GM10847 (cell line): ENCODE measurements around the gene FCHO1.

ENCODE experiments used
- POLR2A ChIP-seq: IDR thresholded peaks from 2 replicates; pipeline ENCODE4 v1.6.1; 2011; ENCODE audit not compliant: insufficient read length; ENCODE audit errors: extremely low read depth

Gene FCHO1

DNA sequence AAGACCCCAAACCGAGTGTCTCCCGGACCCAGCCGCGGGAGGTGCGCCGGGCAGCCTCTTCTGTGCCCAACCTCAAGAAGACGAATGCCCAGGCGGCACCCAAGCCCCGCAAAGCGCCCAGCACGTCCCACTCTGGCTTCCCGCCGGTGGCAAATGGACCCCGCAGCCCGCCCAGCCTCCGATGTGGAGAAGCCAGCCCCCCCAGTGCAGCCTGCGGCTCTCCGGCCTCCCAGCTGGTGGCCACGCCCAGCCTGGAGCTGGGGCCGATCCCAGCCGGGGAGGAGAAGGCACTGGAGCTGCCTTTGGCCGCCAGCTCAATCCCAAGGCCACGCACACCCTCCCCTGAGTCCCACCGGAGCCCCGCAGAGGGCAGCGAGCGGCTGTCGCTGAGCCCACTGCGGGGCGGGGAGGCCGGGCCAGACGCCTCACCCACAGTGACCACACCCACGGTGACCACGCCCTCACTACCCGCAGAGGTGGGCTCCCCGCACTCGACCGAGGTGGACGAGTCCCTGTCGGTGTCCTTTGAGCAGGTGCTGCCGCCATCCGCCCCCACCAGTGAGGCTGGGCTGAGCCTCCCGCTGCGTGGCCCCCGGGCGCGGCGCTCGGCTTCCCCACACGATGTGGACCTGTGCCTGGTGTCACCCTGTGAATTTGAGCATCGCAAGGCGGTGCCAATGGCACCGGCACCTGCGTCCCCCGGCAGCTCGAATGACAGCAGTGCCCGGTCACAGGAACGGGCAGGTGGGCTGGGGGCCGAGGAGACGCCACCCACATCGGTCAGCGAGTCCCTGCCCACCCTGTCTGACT, 24.1 kb upstream of the FCHO1 start:
- TF ChIP-seq POLR2A: no peak

DNA sequence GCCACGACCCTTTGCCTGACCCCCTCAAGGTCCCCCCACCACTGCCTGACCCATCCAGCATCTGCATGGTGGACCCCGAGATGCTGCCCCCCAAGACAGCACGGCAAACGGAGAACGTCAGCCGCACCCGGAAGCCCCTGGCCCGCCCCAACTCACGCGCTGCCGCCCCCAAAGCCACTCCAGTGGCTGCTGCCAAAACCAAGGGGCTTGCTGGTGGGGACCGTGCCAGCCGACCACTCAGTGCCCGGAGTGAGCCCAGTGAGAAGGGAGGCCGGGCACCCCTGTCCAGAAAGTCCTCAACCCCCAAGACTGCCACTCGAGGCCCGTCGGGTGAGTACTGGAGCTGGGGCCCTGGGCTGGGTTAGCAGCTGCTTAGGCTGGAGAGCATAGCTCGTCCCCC, 23.4 kb upstream of the FCHO1 start:
- TF ChIP-seq POLR2A: no peak

DNA sequence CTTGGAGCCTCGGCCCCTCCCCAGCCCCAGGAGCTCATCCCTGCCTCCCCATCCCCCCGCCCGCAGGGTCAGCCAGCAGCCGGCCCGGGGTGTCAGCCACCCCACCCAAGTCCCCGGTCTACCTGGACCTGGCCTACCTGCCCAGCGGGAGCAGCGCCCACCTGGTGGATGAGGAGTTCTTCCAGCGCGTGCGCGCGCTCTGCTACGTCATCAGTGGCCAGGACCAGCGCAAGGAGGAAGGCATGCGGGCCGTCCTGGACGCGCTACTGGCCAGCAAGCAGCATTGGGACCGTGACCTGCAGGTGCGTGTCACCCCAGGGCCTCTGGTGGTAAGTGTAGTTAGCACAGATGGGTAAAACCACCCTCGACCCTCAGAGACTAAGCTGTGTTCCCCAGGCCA, 18.1 kb upstream of the FCHO1 start:
- no peak for TF ChIP-seq POLR2A

DNA sequence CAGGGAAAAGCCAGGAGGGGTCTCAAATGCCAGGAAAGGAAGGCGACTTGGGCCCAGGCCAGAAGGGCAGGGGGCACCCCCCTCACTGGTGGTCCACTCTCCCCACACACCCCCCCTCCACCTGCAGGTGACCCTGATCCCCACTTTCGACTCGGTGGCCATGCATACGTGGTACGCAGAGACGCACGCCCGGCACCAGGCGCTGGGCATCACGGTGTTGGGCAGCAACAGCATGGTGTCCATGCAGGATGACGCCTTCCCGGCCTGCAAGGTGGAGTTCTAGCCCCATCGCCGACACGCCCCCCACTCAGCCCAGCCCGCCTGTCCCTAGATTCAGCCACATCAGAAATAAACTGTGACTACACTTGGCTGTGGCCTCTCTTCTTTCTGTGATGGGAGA, 17.1 kb upstream of the FCHO1 start:
- no peak for TF ChIP-seq POLR2A

DNA sequence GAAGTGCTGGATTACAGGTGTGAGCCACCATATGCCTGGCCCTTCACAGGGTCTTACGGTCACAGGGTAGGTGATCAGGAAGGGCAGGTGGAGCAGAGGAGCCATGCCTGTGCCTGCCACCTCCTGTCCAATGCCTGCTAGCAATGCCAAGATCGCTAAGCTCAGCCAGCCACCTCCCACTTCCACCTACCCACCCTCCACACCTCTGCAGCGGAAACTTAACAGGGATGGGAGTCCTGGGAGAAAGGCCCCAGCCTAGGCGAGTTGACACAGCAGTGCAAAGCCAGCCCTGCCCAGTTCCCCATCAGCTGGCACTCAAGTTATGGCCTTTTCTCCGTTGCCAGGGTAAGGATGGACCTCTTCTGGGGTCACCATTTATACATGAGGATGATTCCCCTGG, 15.9 kb upstream of the FCHO1 start:
- no peak for TF ChIP-seq POLR2A

DNA sequence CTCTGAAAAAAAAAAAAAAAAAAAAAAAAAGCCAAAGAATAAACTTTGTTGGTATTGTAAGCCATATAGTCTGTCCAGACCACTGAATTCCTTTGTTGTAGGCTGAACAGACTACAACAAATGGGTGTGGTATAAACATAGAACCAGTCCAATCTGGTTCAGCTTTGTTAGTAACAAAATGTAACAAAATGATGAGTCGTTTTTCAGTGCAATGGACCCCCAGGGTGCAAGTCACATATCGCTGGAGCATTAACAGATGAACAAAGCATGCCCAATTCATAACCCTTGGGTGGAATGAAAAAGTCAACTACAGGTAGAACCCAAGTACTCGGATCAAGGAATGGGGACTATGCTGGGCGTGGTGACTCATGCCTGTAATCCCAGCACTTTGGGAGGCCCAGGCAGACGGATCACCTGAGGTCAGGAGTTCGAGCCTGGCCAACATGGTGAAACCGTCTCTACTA, 13.6 kb upstream of the FCHO1 start:
- no peak for TF ChIP-seq POLR2A

DNA sequence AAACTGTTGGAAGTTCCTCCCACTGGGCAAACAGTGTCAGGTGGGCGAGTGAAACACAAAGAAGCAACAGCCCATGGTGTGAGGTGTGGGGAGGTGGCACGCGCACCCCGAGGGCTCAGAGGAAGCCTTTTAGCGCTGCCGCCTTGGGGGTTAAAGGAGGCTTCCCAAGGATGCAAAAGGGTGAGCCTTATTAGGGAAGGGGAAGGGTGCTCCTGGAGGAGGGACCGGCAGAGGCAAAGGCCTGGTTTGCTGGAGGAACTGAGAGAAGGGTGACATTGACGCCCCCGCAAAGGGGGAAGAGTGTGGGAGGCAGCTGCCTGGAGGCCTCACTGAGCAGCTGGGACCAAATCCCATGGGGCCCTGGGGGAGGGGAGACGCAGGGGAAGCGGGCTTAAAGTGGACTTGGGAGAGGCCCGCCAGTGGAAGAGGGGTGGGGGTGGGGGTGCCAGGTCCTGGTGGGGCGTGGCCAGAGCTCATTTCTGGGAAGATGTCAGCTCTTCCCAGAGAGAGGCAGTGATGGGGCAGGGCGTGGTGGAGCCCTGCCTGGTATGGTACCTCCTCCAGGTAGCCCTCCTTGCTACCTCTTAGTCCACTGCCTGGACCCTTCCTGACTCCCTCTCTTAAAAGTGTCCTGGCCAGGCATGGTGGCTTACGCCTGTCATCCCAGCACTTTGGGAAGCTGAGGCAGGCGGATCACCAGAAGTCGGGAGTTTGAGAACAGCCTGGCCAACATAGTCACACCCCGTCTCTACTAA, 12.0 kb upstream of the FCHO1 start:
- no peak for TF ChIP-seq POLR2A

DNA sequence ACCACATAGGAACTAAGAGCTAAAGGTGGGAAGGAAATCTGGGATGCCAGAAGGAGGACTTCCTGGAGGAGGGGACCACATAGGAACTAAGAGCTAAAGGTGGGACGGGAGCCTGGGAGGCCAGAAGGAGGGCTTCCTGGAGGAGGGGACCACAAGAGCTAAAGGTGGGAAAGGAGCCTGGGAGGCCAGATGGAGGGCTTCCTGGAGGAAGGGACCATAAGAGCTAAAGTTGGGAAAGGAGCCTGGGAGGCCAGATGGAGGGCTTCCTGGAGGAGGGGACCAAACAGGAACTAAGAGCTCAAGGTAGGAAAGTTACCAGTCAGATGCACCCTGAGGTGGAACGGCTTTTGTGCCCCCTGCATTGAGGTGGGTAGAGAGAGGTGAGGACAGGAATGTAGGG, 9.8 kb upstream of the FCHO1 start:
- TF ChIP-seq POLR2A: no peak

DNA sequence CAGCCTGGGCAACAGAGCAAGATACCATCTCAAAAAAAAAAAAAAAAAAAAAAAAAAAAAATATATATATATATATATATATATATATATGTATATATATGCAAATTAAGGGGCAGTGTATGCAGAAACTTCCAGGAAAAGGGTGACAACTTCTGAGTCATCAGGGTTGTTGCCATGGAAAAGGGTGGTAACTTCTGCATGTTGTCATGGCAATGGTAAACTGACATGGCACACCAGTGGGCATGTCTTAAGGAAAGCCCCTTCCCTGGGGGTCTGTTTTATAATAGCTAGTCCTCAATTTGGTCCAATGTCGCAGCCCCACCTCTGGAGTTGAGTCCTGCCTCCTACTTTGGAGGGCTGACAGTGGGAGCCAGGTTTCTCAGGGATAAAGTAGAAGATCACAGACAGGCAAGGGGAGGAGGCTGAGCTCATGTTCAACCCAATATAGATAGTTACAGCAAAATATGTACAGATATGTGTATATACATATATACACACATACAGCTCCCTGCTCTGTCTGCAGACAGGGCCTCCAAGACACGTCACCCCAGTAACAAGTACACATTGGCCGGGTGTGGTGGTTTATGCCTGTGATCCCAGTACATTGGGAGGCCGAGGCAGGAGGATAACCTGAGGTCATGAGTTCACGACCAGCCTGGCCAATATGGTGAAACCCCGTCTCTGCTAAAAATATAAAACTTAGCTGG, 7.2 kb upstream of the FCHO1 start:
- no peak for TF ChIP-seq POLR2A

DNA sequence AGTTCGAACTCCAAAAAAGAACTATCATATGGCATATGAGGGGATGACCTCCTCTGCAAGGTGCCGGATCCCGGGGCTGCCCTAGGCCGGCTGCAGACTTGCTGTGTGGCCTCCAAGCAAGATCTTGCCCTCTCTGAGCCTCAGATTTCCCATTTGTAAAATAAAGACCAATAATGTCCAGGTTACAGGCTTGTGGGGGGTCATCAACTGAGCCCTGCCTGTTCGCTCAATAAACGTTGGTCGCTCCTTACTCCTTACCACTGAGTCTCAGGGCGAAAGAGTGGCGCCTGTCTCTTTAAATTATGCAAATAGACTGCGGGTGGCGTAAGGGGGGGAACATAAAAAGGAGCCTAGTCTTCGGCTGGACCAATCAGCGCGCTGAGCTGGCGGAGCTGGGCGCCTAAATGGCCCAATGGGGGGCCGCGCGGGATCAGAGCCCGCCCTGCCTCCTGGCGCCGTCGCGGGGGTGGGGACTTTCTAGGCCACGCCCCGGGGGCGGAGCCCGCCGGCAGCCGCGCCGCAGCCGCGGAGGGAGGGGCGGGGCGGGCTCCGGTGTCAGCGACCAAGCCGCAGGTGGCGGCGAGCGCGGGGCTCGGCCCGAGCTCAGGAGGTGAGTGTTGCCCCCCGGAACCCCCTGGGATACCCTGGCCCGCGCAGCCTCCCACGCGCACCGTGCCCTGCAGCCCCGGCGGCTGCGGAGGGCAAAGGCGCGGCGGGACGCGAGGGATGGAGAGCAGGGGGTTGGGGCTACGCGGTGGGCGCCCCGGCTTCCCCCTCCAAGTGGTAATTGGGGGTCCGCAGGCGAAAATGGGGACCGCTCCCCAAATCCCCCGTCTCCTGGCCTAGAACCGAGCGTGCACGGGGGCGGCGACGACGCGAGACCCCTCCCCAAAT, 3.8 kb upstream of the FCHO1 start:
- no peak for TF ChIP-seq POLR2A

DNA sequence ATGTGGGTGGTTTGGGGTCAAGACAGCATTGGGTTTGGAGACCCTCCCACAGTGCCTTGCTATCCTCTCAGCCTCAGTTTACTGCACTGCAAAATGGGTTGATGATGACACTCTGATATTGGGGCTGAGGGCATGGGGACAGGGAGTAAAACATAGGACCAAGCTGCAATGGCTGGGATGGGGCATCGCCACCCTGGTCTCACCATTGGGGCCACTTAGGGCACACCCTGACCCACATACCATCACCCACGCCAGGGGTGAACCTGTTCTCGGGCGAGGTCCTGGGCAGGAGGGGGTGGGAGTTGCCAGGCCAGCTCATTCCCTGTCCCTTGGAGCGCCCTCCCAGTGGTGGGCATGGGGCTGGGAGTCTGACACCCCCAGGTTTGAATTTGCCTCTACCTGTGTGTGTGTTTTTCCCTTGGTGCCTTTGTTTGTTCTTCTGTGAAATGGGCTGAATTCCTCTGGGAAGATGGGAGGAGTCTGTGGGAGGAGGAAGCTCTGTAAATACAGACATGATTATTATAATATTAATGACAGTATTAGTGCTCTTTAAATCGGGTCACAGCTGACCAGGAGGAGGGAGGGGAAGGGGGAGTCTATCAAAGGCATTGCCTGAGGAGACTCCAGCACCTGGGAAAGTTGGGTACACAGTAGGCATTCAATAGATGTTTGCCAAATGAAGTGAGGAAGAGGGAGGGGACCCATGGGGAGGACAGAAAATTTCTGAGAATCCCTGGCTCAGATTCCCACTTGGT, 2.2 kb upstream of the FCHO1 start:
- TF ChIP-seq POLR2A: no peak

DNA sequence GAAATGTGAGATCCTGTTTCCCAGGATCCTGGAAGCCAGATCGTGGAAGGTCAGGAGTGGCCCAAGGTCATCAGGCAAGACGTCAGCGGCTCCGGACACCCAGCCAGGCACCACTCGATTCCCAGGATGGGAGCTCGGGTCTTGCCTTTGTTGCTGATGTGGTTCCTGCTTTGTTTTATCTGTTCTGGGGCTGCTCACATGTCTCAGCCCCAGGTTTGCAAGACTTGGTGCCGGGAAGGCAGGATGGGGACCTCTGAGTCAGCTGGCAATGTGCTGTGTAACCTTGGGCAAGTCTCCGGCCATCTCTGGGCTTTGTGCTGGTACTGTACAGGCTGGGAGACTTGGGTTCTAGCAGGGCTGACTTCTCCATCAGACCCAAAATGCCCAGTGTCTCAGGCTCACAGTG, 1.4 kb upstream of the FCHO1 start:
- no peak for TF ChIP-seq POLR2A

DNA sequence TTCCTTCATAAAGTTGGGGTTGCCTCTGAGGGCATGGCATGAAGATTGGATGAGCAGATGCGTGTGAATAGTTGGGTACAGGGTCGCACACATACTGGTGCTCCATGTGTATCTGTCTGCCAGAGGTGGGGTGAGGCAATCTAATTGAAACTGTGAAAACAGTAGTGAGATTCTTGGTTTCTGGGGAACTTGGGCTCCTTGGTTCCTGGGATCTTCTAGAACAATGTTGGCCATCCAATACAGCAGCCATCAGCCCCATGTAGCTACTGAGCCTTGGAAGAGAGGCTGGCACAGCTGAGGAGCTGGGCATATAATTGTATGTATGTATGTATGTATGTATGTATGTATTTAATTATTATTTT, 616 bp downstream of the FCHO1 start:
- TF ChIP-seq POLR2A: no peak
